ENCODE data around the gene TBPL1. TPM values are rescaled to one million over a fixed set of nuclear protein-coding genes. Genes with fewer than 3 reads are reported as not detected.

TBPL1 gene
- total and polyA plus RNA-seq, 2 donors, result 29.0 to 41.9 TPM

DNA sequence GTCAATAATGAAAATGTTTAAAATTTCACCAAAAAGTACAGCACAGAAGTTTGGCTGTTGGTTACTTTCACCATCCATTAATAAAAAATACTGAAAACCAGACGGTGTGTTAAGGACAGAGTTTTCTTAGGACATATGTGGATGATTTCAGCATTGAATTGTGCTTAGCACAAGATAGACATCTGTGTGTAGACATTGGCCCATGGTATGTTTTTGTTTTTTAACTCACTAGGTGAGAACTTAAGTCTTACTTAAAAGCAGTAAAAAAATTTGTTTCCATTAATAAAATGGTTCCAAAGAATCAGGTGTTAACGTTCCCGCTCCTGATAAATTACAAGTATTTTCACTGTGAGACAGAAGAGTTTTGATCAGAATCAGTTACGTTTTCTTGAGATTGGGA, 4.2 kb downstream of the TBPL1 start:
- WGBS, result 95% methylated on average over 4 of the region's 4 CpGs
- Histone ChIP-seq H3K27me3 (ENCODE audit: control insufficient read depth in 2 of 2, insufficient read depth in 1 of 2, low read length in 1 of 2) (peaks cover 0 to 1% of the 10 kb centered on the region in 2 donors), H3K9me3 (ENCODE audit: control insufficient read depth in 2 of 2, insufficient read depth in 1 of 2, low read length in 1 of 2) (no peaks in the 10 kb centered on the region), H3K36me3 (ENCODE audit: control insufficient read depth in 2 of 2, insufficient read depth in 2 of 2, low read length in 1 of 2) (no peaks in the 10 kb centered on the region), H3K4me3 (ENCODE audit: low read length in 2 of 2) (no peak overlapping the region), H3K27ac (ENCODE audit: low read depth in 1 of 2, low read length in 1 of 2) (no peak overlapping the region), H3K4me1 (ENCODE audit: control insufficient read depth in 2 of 2, insufficient read depth in 2 of 2, low read length in 2 of 2) (peaks cover 5 to 15% of the 10 kb centered on the region in 2 donors)
- DNase-seq (ENCODE audit: low read depth in 6 of 9, low spot score in 9 of 9), result no peak

DNA sequence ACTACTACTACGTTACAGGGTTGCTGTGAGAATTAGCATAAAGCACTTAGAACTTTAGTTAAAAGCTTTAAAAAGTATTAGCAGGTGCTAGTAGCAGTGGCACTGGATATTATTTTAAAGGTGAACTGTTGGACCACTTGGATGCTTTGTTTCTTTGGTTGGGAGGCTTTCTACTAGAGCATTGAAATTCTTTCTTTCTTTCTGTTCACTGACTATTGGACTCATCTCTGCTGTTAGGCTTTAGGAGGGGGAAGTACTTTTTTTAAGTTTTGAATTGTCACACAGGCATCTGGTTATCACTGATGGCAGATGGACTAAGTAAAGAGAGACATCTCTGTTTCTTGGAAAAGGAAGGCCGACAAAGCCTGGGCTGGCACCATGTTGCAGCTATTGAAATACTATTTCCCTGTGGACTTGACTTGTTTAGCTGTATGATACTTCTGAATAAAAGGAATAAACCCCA, 4.8 kb downstream of the TBPL1 start:
- H3K4me1 ChIP-seq (ENCODE audit: control insufficient read depth in 2 of 2, insufficient read depth in 2 of 2, low read length in 2 of 2), result peaks cover 5 to 15% of the 10 kb centered on the region in 2 donors
- H3K36me3 ChIP-seq (ENCODE audit: control insufficient read depth in 2 of 2, insufficient read depth in 2 of 2, low read length in 1 of 2), result no peaks in the 10 kb centered on the region
- no peaks in the 10 kb centered on the region for H3K27me3 ChIP-seq (ENCODE audit: control insufficient read depth in 2 of 2, insufficient read depth in 1 of 2, low read length in 1 of 2)
- DNase-seq (ENCODE audit: low read depth in 6 of 9, low spot score in 9 of 9), result no peak
- no peaks in the 10 kb centered on the region for H3K9me3 ChIP-seq (ENCODE audit: control insufficient read depth in 2 of 2, insufficient read depth in 1 of 2, low read length in 1 of 2)
- no peak overlapping the region for H3K27ac ChIP-seq (ENCODE audit: low read depth in 1 of 2, low read length in 1 of 2)
- 66% methylated on average over 2 of the region's 2 CpGs for WGBS
- H3K4me3 ChIP-seq (ENCODE audit: low read length in 2 of 2), result no peak overlapping the region

DNA sequence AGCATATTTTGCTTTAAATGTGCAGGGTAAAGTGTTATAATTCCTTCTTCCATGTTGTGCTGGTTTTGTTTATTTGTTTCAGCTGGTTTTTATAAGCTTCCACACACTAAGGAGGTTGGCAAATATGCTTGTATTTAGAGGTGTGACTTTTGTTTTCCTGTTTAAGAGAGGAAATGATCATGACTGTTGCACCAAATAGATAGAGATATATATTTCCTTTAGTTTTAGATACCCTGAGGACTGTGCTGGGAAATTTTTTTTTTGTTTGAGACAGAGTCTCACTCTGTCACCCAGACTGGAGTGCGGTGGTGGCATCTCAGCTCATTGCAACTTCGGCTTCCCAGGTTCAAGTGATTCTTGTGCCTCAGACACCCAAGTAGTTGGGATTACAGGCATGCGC, 5.8 kb downstream of the TBPL1 start:
- no peaks in the 10 kb centered on the region for H3K27me3 ChIP-seq (ENCODE audit: control insufficient read depth in 2 of 2, insufficient read depth in 1 of 2, low read length in 1 of 2)
- 95% methylated on average over 3 of the region's 3 CpGs for WGBS
- no peaks in the 10 kb centered on the region for H3K9me3 ChIP-seq (ENCODE audit: control insufficient read depth in 2 of 2, insufficient read depth in 1 of 2, low read length in 1 of 2)
- no peaks in the 10 kb centered on the region for H3K36me3 ChIP-seq (ENCODE audit: control insufficient read depth in 2 of 2, insufficient read depth in 2 of 2, low read length in 1 of 2)
- peaks cover 5 to 13% of the 10 kb centered on the region in 2 donors for H3K4me1 ChIP-seq (ENCODE audit: control insufficient read depth in 2 of 2, insufficient read depth in 2 of 2, low read length in 2 of 2)
- no peak for DNase-seq (ENCODE audit: low read depth in 6 of 9, low spot score in 9 of 9)
- H3K4me3 ChIP-seq (ENCODE audit: low read length in 2 of 2), result no peak overlapping the region
- H3K27ac ChIP-seq (ENCODE audit: low read depth in 1 of 2, low read length in 1 of 2), result no peak overlapping the region

DNA sequence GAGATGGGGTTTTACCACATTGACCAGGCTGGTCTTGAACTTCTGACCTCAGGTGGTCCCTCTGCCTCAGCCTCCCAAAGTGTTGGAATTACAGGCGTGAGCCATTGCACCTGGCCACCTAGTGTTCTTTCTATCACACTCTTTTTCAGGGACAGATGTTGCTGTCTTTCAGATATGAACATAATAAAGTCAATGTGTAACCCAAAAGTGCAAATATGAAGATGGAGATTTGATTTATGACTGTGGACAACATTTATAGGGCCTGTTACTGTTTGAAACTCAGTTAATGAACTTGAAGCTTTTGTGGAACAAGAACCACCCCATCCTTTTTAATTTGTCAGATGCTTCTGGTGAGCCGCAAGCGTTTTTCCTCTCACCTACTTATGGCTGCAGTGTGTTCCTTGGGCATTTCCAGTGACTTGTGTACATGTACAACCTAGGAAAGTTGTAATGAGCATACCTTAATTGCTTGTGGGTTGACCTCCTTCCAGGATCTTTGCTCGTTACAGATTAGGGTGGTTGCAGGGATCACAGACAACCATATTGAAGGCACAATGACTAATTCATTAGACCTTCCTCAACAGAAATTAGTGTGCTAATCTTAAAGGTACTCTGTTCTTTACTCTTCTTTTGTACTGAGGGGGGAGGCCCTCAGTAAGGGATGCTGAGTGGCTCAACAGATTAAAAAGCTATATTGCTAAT, 6.8 kb downstream of the TBPL1 start:
- H3K9me3 ChIP-seq (ENCODE audit: control insufficient read depth in 2 of 2, insufficient read depth in 1 of 2, low read length in 1 of 2), result no peaks in the 10 kb centered on the region

DNA sequence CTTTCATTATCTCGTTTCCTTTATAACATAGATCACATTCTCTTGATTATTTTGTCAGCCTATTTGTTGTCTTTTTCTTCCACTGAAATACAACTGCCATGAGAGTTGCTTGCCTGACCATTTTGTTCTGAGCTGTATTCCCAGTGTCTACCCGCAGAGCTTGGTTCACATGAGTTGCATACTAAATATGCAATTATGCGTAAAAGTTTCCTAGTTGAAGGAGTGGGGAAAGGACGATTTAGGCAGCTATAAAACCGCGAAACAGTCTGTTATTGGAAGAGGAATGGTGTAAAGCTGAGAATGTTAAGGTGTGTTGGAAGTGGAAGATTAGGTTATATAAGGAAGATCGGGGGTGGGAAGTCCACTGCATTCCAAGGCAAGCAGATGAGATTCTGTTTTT, 8.8 kb downstream of the TBPL1 start:
- no peak overlapping the region for H3K27ac ChIP-seq (ENCODE audit: low read depth in 1 of 2, low read length in 1 of 2)
- H3K36me3 ChIP-seq (ENCODE audit: control insufficient read depth in 2 of 2, insufficient read depth in 2 of 2, low read length in 1 of 2), result no peaks in the 10 kb centered on the region
- no peaks in the 10 kb centered on the region for H3K4me1 ChIP-seq (ENCODE audit: control insufficient read depth in 2 of 2, insufficient read depth in 2 of 2, low read length in 2 of 2)
- H3K4me3 ChIP-seq (ENCODE audit: low read length in 2 of 2), result no peak overlapping the region
- no peaks in the 10 kb centered on the region for H3K27me3 ChIP-seq (ENCODE audit: control insufficient read depth in 2 of 2, insufficient read depth in 1 of 2, low read length in 1 of 2)
- no peaks in the 10 kb centered on the region for H3K9me3 ChIP-seq (ENCODE audit: control insufficient read depth in 2 of 2, insufficient read depth in 1 of 2, low read length in 1 of 2)
- WGBS, result 98% methylated on average over 7 of the region's 7 CpGs
- no peak for DNase-seq (ENCODE audit: low read depth in 6 of 9, low spot score in 9 of 9)

More for the DNA sequence above, 6.8 kb downstream of the TBPL1 start:
- no peaks in the 10 kb centered on the region for H3K27me3 ChIP-seq (ENCODE audit: control insufficient read depth in 2 of 2, insufficient read depth in 1 of 2, low read length in 1 of 2)
- DNase-seq (ENCODE audit: low read depth in 6 of 9, low spot score in 9 of 9), result no peak
- WGBS, result 98% methylated on average over 4 of the region's 4 CpGs
- H3K4me3 ChIP-seq (ENCODE audit: low read length in 2 of 2), result no peak overlapping the region
- no peak overlapping the region for H3K27ac ChIP-seq (ENCODE audit: low read depth in 1 of 2, low read length in 1 of 2)
- H3K4me1 ChIP-seq (ENCODE audit: control insufficient read depth in 2 of 2, insufficient read depth in 2 of 2, low read length in 2 of 2), result peaks cover 2 to 4% of the 10 kb centered on the region in 2 donors
- H3K36me3 ChIP-seq (ENCODE audit: control insufficient read depth in 2 of 2, insufficient read depth in 2 of 2, low read length in 1 of 2), result no peaks in the 10 kb centered on the region

DNA sequence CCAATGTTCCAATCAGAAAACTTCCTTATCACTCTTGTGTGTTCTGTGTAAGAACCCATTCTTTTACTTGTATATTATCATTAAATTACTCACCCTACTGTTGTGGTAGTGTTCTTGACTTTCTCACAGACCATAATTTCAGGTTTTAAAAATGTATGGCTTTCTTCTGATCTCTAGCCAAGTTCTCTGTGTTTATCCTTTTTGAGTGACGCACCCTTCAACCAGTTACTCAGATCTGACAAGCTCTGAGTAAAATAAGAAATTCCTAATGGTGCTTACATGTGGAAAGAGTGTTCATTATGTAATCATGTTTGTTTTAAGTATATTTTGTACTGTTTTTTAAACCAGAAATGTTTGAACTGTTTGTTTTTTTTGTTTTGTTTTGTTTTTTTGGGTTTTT, 11.0 kb downstream of the TBPL1 start:
- Histone ChIP-seq H3K9me3 (ENCODE audit: control insufficient read depth in 2 of 2, insufficient read depth in 1 of 2, low read length in 1 of 2) (no peaks in the 10 kb centered on the region), H3K27ac (ENCODE audit: low read depth in 1 of 2, low read length in 1 of 2) (no peak overlapping the region), H3K27me3 (ENCODE audit: control insufficient read depth in 2 of 2, insufficient read depth in 1 of 2, low read length in 1 of 2) (no peaks in the 10 kb centered on the region), H3K36me3 (ENCODE audit: control insufficient read depth in 2 of 2, insufficient read depth in 2 of 2, low read length in 1 of 2) (peaks cover 0 to 3% of the 10 kb centered on the region in 2 donors), H3K4me1 (ENCODE audit: control insufficient read depth in 2 of 2, insufficient read depth in 2 of 2, low read length in 2 of 2) (no peaks in the 10 kb centered on the region), H3K4me3 (ENCODE audit: low read length in 2 of 2) (no peak overlapping the region)
- WGBS, result 90% methylated on average over 1 of the region's 1 CpG
- DNase-seq (ENCODE audit: low read depth in 6 of 9, low spot score in 9 of 9), result no peak

DNA sequence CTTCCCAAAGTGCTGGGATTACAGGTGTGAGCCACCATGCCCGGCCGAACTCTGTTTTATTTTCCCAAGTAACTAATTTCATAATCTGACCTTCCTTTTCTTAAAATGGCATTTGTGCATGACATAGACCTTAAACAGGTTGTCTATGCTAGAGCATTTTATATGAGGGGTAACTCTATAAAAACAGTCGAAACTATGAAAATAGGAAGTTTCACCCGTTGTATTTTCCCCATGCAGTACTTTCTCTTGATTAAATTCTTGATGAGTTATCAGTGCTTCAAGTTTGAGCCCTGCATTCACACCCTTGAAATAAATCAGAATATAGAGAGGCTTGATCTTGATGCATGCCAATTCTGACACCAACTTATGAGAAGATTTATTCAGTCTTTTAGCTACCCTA, 11.7 kb downstream of the TBPL1 start:
- 95% methylated on average over 4 of the region's 4 CpGs for WGBS
- no peaks in the 10 kb centered on the region for H3K4me1 ChIP-seq (ENCODE audit: control insufficient read depth in 2 of 2, insufficient read depth in 2 of 2, low read length in 2 of 2)

DNA sequence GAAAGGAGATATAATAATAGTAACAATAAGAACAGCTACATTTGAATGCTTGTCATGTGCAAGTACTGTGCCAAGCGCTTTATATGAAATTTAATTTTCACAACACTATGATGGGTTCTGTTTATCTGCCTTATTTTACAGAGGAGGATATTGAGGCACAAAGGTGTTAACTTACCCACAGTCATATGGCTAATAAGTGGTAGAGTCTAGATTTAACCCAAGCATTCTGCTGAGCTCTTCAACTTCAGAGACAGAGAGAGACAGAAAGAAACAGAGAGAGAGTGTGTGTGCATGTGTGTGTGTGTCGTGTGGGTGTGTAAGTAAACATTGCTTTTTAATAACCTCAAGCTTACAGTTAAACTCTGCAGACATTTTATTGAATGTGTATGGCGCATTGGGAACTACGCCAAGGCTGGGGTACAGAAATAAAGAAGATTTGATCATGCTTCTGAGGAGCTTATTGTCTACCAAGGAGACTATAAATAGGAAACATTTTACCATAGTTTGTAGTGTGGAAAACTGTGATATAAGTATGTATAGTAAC, 12.9 kb downstream of the TBPL1 start:
- no peak for DNase-seq (ENCODE audit: low read depth in 6 of 9, low spot score in 9 of 9)
- H3K9me3 ChIP-seq (ENCODE audit: control insufficient read depth in 2 of 2, insufficient read depth in 1 of 2, low read length in 1 of 2), result no peaks in the 10 kb centered on the region
- no peak overlapping the region for H3K27ac ChIP-seq (ENCODE audit: low read depth in 1 of 2, low read length in 1 of 2)
- no peak overlapping the region for H3K4me3 ChIP-seq (ENCODE audit: low read length in 2 of 2)
- 96% methylated on average over 4 of the region's 4 CpGs for WGBS
- no peaks in the 10 kb centered on the region for H3K4me1 ChIP-seq (ENCODE audit: control insufficient read depth in 2 of 2, insufficient read depth in 2 of 2, low read length in 2 of 2)
- peaks cover 0 to 3% of the 10 kb centered on the region in 2 donors for H3K36me3 ChIP-seq (ENCODE audit: control insufficient read depth in 2 of 2, insufficient read depth in 2 of 2, low read length in 1 of 2)
- H3K27me3 ChIP-seq (ENCODE audit: control insufficient read depth in 2 of 2, insufficient read depth in 1 of 2, low read length in 1 of 2), result no peaks in the 10 kb centered on the region

More for the DNA sequence above, 11.7 kb downstream of the TBPL1 start:
- DNase-seq (ENCODE audit: low read depth in 6 of 9, low spot score in 9 of 9), result no peak
- no peaks in the 10 kb centered on the region for H3K9me3 ChIP-seq (ENCODE audit: control insufficient read depth in 2 of 2, insufficient read depth in 1 of 2, low read length in 1 of 2)
- peaks cover 0 to 3% of the 10 kb centered on the region in 2 donors for H3K36me3 ChIP-seq (ENCODE audit: control insufficient read depth in 2 of 2, insufficient read depth in 2 of 2, low read length in 1 of 2)
- H3K4me3 ChIP-seq (ENCODE audit: low read length in 2 of 2), result no peak overlapping the region
- H3K27ac ChIP-seq (ENCODE audit: low read depth in 1 of 2, low read length in 1 of 2), result no peak overlapping the region
- no peaks in the 10 kb centered on the region for H3K27me3 ChIP-seq (ENCODE audit: control insufficient read depth in 2 of 2, insufficient read depth in 1 of 2, low read length in 1 of 2)

DNA sequence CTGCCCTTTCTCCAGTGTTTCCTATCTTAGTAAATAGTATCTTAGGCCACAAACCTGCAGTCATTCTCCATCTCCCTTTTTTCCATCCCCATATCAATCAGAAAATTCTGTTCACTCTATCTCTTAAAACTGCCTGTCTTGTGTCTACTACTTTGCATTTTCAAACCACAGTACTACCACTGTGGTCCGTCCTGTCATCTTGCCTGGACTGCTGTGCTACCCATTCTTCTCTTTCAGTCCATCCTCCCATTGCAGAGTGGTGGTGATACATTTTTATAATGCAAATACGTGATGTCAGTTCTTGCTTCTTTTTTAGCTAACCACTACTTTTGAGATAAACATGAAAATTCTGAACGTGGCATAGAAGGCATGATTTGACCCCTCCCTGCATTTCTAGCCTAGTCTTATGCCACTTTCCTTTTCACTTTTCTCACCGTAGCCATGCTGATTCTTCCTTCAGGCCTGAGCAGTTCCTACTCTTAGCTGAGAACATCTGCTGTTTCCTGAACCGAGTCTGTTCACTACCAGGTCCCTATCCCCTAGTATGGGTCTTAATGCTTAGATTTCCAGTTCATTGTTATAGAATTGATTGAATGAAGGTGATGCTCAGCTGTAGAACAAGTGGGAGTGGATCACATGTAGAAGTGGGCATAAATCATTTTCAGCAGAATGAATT, 13.8 kb downstream of the TBPL1 start:
- 63% methylated on average over 5 of the region's 5 CpGs for WGBS
- DNase-seq (ENCODE audit: low read depth in 6 of 9, low spot score in 9 of 9), result no peak
- H3K27me3 ChIP-seq (ENCODE audit: control insufficient read depth in 2 of 2, insufficient read depth in 1 of 2, low read length in 1 of 2), result no peaks in the 10 kb centered on the region
- no peaks in the 10 kb centered on the region for H3K9me3 ChIP-seq (ENCODE audit: control insufficient read depth in 2 of 2, insufficient read depth in 1 of 2, low read length in 1 of 2)
- H3K36me3 ChIP-seq (ENCODE audit: control insufficient read depth in 2 of 2, insufficient read depth in 2 of 2, low read length in 1 of 2), result peaks cover 0 to 3% of the 10 kb centered on the region in 2 donors
- no peak overlapping the region for H3K4me3 ChIP-seq (ENCODE audit: low read length in 2 of 2)
- no peak overlapping the region for H3K27ac ChIP-seq (ENCODE audit: low read depth in 1 of 2, low read length in 1 of 2)
- no peaks in the 10 kb centered on the region for H3K4me1 ChIP-seq (ENCODE audit: control insufficient read depth in 2 of 2, insufficient read depth in 2 of 2, low read length in 2 of 2)
